Gastrocnemius medialis (tissue), 4 donors: Measurements from ENCODE around the gene ZNF574.

ENCODE experiments used
- CTCF ChIP-seq, 5 experiments: fragments of 450-650 bp in 3 of 5; fragments of 200-600 bp in 2 of 5; sonication (generic) in 2 of 5; IDR thresholded peaks in 4 of 5; conservative IDR thresholded peaks in 1 of 5; 1 replicate in 4 of 5; 2 replicates in 1 of 5; pipeline ENCODE4 v1.5.1; 2016 to 2019; ENCODE audit warnings: antibody characterized with exemption in 5 of 5, mild to moderate bottlenecking in 3 of 5, moderate library complexity in 3 of 5
- POLR2A ChIP-seq, 2 donors: fragments of 450-650 bp; IDR thresholded peaks; one replicate each; pipeline ENCODE4 v1.6.1; 2017; ENCODE audit warnings: antibody characterized with exemption in 2 of 2, mild to moderate bottlenecking in 2 of 2, moderate library complexity in 2 of 2

GRCh38 chr19:42095814-42096230 is 19.9 kb downstream of the ZNF574 start:
- TF ChIP-seq CTCF (IDR thresholded peaks at IDR 0.05 in 4 of 5, conservative IDR thresholded peaks at IDR 0.05 in 1 of 5) (no peak), POLR2A (IDR thresholded peaks at IDR 0.05) (no peak)
